HG03520 (cell line): Measurements from ENCODE around the gene POLD1.

ENCODE experiments used
- ATAC-seq: cut with Tn5 transposase; IDR thresholded peaks from one replicate; pipeline ENCODE4 v1.9.1; 2021; ENCODE audit warnings: mild to moderate bottlenecking, moderate library complexity; ENCODE audit not compliant: unreplicated experiment

Gene POLD1

DNA sequence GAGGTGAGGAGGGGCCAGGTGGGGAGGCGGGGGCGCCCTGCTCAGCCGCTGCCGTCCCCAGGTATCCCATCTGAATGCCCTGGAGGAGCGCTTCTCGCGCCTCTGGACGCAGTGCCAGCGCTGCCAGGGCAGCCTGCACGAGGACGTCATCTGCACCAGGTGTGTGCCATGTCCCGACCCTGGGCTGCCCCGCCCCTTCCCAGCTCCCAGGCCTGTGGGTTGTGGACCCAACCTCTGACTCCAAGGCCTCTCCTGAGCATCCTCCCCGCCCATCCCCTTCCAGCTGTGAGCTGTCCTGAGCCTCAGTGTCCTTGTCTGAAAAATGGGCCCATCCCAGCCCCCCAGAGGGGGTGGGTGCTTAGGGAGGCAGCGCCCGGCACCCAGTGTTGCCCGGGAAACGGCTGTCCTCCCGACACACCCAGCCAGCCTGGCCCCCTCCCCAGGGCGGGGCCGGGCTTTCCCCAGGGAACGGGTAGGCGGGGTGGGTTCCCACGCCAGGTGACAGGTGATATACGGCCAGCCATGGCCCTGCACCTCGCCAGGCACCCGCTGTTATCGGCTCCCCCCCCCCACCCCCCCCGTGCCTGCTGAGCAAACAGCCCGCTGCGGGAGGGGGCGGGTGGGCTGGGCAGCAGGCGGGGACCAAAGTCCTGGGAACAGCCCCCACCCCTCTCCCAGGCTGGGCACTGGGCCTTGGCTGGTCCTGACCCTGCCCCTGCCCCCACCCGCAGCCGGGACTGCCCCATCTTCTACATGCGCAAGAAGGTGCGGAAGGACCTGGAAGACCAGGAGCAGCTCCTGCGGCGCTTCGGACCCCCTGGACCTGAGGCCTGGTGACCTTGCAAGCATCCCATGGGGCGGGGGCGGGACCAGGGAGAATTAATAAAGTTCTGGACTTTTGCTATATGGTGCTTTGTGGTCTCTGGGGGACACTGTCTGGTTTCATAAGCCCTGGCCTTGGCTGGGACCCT, 33.2 kb downstream of the POLD1 start:
- ATAC-seq, result no peak

DNA sequence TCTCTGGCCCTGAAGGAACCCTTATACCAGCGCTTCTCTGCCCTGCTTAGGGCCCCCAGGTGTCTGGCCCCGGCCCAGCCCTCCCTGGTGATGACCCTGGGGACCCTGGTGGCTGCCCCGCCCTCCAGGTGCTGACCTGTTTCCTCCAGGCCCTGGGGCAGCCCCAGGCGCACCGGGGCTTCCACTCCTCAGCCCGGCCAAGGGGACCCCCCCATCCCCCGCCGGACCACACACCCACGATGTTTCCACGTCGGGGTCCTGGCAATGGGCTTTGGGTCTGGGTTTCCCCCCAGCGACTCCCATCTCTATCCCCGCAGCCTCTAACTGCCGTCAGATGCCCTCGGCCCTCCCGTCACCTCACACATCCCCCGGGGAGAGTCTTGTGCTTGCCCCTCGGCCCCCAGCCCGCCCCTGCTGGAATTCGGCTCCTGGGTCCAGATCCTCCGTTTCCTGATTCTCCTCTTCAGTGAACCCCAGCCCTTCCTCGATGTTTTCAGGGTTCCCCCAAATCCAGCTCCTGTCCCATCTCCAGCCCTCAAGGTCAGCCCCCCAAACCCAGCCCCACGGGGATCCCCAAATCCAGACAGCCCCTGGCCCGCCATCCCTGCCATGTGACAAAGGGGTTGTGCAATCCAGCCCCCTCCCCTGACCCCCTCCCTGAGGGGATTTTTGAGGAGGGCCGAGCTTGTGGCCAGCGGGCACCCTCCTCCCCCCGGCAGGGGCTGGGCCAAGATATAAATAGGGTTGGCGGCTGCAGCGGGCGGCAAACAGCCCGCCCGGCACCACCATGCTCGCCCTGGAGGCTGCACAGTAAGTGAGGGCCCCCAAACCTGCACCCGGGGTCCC, 34.3 kb downstream of the POLD1 start, which contains the start of gene SPIB:
Gene SPIB, plus strand, starts transcription at position 763 of the 846 bp plus-strand sequence. Its CDS starts 25 bp downstream, at position 788.
- no peak for ATAC-seq

DNA sequence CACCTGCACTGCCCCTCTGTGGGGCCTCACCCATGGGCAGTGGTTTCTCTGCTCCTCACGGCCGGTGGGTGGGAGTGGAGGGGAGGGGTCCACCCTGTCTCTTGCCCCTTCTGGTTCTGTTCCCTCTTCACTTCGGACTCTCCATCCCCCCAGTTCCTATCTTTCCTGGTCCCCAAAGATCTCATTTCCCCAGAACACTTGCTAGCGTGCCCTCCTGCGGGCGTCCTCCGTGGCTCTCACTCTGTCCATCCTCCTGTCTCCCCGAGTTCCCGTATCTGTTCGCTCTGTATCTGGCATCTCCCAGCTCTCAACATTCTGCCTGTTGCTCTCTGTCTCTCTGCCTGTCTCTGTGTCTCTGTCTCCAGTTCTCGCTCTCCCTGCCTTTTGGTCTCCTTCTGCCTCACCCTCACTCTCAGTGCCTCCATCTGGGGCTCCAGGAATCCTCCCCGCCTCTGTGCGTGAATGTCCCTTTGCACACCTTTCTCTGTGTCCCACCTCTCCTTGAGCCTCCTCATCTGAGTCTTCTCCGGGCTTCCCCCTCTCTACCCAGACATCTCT, 35.0 kb downstream of the POLD1 start:
- no peak for ATAC-seq

DNA sequence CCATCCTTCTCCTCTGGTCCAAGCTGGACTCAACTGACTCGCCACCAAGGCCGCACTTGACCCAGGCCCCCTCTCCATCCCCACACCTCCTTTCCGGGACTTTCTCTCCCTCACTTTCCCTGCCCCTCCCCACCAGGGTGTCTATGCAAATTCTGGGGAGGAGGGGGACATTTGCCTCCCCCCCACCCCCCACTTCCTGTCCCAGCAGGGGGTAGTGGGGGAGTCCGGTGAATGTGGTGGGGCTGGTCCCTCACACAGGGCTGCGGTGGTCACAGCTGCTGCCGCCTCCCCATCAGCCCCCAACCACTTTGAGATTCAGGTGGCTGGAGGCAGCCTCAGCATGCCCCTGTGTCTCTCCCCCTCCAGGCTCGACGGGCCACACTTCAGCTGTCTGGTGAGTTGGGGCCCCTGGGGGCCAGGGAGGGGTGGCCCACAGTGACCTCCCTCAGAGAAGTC, 35.5 kb downstream of the POLD1 start:
- ATAC-seq, result no peak

DNA sequence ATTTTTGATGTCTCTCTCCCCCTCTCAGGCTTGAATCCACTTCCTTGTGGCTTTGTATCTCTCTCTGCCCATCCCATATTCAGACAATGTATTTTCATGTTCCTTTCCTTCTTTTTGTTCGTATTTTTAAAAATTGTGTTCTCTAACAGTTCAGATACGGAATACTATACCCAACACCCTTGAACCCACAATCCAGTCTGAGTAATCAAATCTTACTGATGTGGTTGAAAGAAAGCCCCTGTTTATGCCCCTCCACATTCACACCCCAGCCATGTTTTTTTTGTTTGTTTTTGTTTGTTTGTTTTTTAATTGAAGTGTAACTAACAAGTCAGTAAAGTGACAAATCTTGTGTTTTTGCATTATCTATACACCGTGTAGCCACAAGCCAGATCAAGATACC, 36.0 kb downstream of the POLD1 start:
- no peak for ATAC-seq

DNA sequence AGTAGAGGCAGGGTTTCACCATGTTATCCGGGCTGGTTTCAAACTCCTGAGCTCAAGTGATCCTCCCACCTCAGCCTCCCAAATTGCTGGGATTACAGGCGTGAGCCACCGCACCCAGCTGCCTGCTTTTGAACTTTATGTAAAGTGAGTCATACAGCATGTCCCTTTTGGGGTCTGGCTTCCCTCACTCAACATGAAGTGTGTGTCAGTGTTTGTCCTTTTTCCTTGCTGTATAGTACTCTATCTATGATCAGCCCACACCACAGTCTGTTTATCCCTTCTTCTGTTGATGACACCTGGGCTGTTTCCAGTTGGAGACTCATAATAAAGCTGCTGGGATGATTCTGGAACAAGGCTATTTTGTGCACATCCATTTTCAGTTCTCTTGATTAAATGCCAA, 36.7 kb downstream of the POLD1 start:
- ATAC-seq, result no peak

DNA sequence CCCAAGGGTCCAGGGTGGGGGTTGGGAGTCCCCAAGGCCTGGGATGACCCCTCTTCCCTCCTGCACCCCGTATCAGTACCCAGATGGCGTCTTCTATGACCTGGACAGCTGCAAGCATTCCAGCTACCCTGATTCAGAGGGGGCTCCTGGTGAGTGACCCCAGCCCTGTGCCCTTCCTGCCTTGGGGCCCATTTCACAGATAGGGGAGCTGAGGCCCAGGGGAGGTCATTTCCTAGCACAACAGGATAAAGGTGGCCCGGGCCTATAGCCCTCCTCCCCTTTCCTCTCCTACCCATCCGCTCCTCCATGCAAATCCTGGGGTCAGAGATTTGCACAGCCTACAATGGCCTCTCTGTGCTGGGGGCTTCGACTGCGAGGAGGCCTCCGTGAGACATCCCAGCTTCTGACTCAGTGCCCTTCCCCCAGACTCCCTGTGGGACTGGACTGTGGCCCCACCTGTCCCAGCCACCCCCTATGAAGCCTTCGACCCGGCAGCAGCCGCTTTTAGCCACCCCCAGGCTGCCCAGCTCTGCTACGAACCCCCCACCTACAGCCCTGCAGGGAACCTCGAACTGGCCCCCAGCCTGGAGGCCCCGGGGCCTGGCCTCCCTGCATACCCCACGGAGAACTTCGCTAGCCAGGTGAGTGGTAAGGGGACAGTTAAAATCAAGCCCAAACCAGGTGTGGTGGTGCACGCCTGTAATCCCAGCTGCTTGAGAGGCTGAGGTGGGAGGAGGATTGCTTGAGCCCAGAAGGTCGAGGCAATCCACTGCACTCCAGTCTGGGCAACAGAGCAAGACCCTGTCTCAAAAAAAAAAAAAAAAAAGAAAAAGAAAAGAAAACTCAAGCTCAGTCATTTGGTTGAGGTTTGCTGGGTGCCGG, 38.5 kb downstream of the POLD1 start:
- ATAC-seq, result no peak

DNA sequence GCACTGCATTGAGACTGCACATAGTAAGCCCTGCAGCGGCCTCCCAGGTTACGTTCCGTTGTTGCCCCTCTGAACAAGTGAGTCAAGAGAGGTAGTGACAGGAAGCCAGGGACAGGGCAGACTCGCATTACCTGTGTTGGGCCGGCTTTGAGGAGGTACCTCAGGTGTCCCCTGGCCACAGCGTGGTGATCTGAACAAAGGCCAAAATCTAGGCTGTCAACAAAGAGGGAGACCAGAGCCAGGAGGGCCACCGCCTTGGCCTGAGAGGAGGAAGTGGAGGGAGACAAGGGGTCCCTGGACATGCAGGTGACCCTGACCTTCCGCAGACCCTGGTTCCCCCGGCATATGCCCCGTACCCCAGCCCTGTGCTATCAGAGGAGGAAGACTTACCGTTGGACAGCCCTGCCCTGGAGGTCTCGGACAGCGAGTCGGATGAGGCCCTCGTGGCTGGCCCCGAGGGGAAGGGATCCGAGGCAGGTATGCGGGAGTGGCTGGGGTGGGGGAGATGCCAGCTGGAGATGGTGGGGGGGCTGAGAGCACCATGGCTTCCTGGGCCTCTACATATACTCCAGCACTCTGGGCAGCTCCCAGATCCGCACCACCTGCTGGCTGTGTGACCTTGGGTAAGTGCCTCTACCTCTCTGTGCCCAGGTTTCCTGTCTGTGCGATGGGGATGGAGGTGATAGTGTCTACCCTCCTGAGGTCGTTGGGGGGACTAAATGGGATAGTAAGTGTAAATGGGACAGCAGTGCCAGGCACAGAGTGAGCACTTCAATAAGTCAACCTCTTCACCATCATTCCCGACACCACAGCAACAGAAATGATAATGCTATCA, 39.3 kb downstream of the POLD1 start:
- no peak for ATAC-seq

DNA sequence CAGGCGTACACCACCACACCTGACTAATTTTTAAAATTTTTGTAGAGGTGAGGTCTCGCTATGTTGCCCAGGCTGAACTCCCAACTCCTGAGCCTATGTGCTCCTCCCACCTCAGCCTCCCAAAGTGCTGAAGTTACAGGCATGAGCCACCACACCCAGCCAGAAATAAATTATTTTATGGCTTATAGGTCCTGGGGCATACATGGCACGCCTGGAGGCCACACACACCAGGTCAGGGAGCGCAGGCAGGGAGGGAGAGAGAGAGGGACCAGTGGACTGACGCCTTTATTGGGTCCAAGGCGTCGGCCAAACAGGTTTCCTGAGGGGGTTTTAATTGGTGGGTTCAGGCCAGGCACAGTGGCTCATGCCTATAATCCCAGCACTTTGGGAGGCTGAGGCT, 41.4 kb downstream of the POLD1 start:
- ATAC-seq, result no peak

DNA sequence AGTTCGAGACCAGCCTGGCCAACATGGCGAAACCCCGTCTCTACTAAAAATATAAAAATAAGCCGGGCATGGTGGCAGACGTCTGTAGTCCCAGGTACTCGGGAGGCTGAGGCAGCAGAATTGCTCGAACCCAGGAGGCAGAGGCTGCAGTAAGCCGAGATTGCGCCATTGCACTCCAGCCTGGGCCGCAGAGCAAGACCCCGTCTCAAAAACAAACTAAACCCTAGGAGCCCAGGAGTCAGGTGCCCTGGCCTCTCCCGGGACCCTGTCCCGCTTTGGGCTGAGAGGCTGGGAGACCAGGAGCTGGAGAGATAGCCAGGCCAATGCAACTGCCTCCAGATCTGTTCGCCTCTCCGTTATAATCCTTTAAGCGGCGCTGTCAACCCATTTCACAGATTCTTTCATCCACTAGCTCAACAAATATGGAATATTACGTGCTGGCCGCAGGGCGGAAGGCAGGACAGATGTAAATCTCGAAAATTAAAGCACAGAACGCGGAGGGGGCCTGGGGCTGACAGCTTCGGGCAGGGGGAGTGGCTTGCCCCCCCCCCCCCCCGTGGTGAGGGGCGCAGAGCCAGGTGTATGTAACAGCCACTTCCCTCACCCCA, 43.3 kb downstream of the POLD1 start:
- ATAC-seq, result no peak

DNA sequence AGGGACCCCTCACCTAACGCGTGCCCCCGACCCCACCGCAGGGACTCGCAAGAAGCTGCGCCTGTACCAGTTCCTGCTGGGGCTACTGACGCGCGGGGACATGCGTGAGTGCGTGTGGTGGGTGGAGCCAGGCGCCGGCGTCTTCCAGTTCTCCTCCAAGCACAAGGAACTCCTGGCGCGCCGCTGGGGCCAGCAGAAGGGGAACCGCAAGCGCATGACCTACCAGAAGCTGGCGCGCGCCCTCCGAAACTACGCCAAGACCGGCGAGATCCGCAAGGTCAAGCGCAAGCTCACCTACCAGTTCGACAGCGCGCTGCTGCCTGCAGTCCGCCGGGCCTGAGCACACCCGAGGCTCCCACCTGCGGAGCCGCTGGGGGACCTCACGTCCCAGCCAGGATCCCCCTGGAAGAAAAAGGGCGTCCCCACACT, 43.9 kb downstream of the POLD1 start:
- ATAC-seq, result no peak

DNA sequence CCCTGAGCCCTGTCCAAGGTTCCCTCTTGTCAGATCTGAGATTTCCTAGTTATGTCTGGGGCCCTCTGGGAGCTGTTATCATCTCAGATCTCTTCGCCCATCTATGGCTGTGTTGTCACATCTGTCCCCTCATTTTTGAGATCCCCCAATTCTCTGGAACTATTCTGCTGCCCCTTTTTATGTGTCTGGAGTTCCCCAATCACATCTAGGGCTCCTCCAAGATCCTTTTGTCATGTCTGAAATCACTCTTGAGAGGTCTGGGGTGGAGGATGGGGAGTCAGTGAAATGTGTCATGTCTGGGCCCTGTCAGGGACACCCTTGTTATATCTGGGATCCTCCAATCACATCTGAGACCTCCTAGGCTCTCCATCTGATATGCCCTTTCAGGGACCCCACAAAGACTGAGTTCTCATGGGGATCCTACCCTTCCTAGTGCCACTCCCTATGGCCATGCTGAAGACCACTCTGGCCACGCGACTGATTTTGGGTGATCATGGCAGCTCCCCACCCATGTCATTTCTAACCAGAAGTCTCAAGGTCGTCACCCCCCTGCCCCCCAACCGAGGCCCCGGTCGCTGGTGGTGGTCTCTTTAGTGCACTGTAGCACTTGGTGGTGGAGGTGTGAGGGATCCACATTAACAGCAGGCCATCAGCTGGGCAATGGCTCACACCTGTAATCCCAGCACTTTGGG, 44.8 kb downstream of the POLD1 start:
- ATAC-seq, result no peak

DNA sequence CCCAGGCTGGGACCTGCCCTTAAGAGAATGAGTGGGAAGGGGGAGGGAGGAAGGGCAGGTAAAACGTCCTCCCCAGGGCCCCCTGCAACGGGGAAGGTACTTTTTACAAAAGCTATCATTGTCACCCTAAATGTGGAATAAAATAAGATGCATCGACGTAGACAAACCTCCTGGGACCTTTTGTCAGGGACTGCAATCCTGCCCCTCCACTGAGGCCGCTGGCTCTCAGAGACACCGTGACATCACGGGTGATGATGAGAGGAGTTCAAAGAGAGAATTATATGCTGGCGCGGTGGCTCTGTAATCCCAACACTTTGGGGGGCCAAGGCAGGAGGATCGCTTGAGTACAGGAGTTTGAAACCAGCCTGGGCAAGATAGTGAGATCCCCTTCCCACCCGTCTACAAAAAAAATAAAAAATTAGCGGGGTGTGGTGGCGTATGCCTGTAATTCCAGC, 46.8 kb downstream of the POLD1 start:
- ATAC-seq, result no peak

DNA sequence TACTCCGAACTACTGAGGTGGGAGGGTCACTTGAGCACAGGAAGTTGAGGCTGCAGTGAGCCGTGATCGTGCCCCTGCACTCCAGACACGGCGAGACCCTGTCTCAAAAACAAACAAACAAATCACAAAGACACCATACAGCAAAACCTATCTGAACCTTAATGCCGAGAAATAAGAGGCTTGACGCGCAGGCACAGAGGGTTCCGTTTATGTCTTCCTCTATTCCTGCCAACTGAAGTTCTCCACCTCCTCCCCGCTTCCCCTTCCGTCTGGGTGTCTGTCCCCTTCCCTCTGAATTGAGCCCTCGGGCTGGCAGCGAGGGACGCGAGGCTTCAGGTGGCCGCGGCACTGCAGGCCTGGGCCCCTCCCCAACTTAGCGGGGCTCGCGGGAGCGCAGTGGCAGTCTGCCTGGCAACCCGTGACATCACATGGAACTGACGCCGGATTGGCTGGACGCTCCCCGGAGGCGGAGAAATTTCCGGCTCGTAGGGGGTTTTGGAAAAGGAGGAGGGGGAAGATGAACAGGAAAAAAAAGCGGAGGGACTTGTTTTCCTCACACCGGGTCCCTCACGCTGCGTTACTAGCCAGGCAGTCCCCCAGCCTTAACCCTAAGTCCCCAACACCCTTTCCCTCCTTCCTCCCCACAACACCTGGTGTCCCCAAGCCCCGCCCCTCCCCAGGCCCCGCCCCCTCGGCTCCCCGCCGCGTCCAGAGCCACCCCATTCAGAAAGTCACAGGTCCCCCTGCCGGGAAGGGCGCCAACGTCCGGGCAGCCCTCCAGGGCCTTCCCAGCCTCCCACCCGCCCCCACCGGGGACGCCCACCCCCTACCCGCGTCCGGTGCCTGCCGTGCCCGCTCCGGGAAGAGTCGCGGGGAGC, 47.4 kb downstream of the POLD1 start:
- ATAC-seq, result peak; percentile 76

DNA sequence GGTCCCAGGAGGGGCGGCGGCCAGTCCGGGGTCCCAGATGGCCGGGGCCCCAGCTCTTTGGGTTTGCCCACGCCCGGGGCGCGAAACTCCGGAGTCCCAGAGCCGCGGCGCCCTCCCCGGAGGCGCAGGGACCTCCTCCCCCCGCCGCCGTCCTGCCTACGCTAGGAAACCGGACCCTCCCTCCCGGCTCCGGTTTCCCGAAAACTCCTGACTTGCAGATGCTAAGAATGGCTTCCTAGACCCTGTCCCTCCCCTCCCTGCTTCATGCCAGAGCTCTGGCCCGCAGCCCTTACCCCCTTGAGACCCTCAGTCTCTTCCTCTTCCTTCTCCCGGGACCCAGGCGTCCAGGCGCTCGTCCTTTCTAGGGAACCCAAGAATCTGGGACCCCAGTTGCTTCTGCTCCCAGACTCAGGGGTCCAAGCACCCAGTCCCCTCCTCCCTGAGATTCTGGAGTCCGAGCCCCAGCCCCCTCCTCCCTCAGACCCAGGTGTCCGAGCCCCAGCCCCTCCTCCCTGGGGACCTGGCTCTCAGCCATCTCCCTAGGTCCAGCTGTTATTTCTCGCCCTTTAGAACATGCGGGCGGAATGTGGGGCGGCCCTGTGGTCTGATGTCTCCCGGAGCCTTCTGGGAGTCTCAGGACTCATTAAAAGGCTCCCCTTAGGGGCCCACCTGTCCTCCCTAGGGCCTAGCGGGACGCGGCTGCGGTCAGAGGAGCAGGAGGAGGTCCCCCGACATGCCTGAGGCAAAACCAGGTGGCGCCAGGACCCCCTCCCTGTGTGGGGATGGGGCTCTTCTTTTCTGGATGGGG, 48.3 kb downstream of the POLD1 start, which contains the start of gene MYBPC2:
Gene MYBPC2, plus strand, starts transcription at position 672 of the 808 bp plus-strand sequence. Its CDS starts 62 bp downstream, at position 734.
- no peak for ATAC-seq
